Stimulated activated CD8-positive, alpha-beta memory T cell treated with anti-CD3 and anti-CD28 coated beads, Interleukin-7, amount 100 ng/mL, for 4 hours (primary cell): ENCODE data around the gene TPM3.
"Not testable (repeated sequence)": the region's sequence is repeated elsewhere in the genome, so short reads cannot be mapped to it uniquely, and the experiment has no call there.

Experiments used
- DNase-seq, 2 donors: peaks; one replicate each; pipeline ENCODE4 v3.0.0-alpha.2; 2020; ENCODE audit warnings: low read depth in 2 of 2

Gene TPM3

DNA sequence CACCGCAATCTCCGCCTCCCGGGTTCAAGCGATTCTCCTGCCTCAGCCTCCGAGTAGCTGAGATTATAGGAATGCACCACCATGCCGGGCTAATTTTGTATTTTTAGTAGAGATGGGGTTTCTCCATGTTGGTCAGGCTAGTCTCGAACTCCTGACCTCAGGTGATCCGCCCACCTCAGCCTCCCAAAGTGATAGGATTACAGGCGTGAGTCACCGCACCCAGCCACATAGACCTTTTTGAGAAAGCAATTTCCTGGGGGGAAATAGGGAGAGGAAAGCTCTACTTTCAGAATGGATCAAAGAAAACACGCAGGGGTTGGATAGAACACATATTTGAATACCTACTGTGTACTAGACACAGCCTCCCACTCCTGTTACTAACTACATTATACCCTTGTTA lies 13.9 kb upstream of the TPM3 start:
- not testable (repeated sequence) for DNase-seq

DNA sequence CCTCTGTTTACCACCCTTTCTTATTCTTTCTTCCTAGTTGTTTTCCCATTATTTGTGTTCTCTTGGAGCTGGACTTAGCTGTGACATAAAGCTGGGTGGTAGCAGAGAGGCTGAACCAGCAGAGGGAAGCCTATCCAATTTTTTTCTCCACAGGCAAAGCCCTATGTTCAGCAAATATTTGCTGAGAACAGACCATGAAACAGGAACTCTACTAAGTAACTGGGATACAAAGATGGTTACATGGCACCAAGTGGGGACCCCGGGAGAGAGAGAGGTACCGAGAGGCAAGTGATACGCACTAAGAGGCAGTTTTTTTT lies 7.6 kb upstream of the TPM3 start:
- DNase-seq = no peak

DNA sequence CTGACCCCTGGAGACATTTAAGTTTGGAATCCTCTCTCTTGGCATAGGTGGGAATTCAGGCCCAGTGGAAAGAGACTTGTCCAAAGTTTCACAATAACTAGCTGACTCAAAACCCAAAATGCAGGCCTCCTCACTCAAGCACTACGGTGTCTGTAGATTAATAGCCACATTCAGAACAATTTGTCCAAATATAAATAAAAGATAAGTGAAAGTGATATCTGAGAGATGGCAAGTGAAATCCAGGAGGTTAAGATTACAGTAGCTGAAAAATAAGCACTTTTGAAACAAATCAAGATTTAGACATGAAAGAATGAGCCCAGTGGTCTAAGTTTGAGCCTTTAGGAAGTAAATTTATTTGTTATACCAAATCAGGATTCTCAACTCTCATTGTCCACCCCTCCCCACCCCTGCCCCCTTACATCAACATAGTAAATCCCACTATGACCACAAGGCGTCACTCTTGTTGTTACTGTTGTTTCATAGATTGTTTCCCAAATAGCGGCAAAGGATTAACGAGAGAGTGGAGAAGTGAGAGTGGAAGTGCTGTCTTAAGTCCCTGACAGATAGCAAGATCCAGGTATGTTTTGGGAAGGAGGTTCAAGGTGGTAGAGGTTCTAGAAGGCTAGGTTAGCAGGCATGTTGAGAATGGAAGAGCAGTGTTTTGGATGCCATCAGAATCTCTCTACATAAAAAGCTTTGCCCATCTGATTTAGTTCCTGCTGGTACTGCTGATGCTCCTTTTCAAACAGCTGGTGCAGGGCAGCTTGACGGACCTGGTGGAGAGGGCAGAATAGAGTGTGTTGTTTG lies 7.1 kb upstream of the TPM3 start:
- peak in 1 of 2 donors; percentile 4 for DNase-seq

DNA sequence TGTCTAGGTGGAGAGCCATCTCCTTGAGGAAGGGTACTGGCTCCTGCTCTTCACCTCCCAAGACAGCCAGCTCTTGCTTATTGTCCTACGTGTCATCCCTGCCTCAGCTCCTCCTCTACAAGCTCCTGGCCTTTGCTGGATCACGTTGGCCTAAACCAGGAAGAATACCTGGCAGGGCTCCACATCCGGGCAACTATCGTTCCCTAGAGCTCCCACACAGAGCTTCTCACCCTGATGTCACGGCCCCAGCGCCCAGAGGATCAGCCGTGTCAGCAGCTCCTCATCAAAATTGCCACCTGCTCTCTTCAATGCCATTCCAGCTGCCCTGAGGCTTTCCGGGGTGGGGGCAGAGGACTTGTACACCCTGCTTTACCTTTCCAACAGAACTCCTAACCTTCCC lies 1.9 kb upstream of the TPM3 start:
- DNase-seq = no peak

DNA sequence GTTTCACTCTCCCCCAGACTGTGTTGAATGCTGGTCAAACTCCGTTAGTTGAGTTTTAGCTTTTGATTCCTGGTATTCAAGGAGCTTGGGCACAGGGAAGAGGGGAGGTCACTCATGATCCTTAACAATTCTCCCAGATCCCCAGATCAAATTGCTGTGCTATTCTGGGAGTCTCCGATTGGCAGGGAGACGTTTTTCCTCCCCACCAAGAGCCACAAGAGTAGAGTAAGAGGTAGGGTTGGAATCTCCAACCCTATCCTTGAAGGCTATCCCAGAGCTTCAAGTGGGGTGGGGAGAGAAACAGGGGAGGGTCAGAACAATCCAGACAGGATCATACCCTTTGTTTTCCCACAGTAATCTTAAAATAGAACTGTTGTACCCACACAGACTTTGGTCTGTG lies 576 bp upstream of the TPM3 start:
- DNase-seq = no peak

DNA sequence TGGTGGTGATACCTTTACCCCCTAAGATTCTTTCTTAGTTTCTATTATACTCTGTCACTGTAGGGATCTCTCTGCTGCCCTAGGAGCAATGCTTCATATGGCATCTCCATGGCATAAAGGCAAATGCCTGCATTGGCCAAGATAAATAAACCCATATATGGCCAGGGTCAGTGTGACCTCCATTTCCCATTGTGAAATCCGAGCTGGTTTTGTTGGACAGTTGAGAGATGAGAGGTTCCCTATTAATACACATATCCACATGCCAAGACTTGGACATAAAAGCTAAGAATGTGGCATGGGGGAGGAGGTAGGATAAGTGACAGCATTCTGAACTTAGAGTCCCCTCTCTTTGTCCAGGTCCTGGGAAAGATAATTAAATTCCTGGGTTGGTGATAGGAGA lies 1.4 kb downstream of the TPM3 start:
- no peak for DNase-seq

DNA sequence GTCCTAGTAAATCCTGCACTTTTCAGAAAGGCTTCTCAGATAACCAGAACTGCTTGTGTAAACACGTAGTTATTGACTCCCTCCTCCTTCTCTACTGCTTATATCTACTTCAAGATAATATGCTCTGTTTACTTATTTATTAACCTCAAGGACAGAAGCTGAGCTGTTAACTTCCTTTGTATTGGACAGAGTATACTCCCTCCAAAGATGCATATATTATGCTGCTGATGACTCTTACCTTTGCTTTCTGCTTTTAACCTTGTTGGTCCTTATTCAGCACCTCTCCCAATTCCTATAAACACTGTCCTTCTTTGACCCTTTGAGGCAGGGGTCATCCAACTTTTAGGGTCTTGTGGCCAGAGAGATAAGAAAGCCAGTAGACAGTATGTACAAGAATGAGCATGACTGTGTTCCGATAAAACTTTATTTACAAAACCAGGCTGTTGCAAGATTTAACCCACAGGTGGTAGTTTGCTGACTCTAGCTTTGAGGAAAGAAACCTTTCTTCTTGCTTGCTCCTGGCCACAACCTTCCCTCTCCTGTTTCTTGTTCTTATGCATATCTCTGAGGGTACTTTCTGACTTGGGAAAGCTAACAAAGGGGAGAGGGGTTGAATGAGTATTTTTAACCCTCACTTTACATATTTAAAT lies 4.9 kb downstream of the TPM3 start:
- no peak for DNase-seq

DNA sequence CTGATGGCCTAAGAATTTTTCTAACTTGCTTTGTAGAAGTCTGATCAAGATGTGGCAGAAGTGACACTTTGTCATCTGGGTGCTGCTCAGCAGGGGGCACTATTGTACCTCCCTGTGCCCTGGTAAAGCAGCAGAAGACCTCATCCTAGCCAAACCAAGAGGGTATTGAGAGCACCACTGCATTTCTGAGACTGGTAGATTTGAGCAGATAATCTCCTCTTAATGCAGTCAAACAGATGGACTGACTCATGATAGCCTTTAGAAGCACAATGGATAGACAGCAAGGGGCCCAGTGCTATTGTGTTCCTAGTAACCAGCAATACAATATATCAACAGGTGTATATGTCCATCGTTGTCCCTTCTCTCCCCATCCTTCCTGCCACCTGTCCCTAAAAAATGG lies 5.7 kb downstream of the TPM3 start:
- DNase-seq = peak; percentile 34 to 43

DNA sequence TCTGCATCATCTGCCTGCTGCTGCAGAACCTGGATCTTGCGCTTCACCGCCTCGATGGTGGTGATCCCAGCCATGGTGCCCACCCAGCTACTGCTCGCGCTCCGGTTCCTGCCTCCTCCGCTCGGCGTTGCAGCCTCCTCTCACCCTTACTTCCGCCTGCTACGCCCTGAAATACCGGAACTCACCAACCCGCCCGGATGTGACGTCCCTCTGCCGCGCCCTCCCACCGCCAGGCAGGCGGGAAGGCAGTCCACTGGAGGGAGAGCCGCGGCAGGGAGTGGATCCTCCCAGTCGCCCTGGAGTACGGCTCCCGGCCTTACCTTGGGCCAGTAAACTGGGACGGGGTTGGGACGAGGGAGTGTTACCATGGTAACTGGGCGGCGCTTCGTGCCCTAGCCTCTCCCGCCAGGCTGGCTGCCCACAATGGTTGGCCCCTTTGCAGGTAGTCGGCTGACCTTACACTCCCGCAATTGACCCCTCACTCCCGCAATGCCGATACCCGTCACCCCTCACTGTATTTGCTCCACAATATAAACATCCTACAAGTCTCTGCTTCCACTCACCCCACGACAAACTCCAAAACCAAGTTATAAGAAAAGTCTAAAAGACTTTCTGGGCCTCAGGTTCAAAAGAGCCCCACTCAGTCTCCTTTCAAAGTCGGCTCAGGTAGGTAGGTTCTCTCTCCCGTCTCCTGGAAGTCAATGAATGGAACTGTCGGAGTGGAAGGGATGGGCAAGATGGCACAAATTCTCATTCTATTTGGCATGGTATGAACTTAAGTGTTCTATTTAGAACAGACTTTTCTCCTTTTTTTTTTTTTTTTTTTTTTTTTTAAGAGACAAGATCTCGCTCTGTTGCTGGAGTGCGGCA lies 8.6 kb downstream of the TPM3 start:
- peak; percentile 89 to 90 for DNase-seq

DNA sequence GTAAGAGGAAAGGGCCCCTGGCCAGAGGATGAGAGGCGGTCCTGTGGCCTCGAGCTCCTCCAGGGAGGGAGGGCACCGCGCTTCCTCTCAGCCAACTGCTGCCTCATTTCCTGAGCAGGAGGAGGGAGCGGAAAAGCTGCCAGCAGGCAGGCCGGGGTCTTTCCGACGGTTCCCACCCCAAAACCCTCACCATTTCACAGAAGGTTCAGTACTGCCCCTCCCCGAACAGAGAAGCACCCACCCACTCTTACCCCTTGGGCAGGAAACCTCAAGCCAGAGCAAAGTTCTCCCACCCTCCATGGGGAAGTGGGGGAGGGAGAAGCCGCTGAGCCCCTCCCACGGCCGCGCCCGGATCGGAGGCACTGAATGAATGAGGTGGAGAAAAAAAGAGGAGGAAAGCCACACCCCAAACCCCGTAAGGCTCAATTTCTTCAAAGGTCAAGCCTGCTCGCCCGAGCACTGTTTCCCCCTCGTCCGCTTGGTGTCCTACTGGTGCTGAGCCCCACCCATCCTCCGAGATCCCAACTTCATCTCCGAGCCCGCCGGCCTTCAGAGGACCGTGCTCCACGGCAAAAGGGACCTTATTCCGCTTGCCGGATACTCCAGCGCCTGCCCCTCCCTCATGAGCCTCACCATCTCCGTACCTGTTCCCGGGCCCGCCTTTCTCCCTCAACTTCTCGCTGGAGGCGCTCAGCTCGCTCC lies 9.4 kb downstream of the TPM3 start:
- peak; percentile 60 to 70 for DNase-seq

DNA sequence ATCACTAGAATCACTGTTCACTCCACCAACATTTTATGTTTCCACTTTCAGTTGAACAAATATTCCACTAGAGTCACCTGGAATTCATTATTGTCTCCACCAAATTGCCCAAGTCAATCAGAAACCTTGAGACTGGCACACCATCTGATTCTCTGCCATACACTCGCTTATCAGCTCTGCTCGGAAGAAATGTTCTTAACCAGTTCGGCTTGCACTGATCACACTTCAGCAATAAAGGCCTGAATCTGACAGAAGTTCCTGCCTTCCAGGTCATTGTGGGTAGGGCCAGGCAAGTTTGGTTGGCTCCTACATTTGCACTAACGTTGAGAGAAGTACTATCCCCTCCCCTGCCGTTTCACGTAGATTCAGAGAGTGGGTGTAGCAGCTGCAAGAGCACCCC lies 10.0 kb downstream of the TPM3 start:
- DNase-seq = no peak

DNA sequence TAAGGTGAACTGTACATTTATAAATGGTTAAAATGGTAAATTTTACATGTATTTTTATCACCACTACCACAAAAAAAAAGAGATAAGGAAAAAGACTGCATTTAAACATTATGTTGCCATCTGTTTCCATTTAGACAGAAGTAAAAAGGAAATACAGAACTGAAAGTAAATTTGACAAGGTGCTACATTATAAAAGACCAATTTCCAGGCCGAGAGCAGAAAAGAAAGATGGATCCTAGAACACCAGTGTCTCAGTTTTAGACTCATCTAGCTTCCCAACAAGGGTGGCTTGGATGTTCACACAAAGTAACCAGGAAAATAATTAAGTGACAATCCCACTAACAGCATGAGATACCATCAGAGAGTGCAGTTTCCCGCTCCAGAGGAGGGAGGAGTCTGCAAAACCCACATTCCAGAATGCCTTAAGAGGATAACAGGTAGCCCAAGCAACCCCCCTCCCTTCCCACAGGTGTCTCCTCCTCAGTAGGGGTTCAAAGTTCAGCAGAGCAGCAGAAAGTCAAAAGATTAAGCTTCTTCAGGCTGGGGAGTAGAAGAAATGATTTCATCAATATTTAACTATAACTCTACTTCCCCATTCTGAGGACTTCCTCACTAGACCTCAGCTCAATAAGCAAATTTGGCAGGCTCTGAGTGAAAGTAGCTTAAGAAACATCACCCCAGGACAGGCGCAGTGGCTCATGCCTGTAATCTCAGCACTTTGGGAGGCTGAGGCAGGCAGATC lies 11.8 kb downstream of the TPM3 start:
- DNase-seq = no peak

DNA sequence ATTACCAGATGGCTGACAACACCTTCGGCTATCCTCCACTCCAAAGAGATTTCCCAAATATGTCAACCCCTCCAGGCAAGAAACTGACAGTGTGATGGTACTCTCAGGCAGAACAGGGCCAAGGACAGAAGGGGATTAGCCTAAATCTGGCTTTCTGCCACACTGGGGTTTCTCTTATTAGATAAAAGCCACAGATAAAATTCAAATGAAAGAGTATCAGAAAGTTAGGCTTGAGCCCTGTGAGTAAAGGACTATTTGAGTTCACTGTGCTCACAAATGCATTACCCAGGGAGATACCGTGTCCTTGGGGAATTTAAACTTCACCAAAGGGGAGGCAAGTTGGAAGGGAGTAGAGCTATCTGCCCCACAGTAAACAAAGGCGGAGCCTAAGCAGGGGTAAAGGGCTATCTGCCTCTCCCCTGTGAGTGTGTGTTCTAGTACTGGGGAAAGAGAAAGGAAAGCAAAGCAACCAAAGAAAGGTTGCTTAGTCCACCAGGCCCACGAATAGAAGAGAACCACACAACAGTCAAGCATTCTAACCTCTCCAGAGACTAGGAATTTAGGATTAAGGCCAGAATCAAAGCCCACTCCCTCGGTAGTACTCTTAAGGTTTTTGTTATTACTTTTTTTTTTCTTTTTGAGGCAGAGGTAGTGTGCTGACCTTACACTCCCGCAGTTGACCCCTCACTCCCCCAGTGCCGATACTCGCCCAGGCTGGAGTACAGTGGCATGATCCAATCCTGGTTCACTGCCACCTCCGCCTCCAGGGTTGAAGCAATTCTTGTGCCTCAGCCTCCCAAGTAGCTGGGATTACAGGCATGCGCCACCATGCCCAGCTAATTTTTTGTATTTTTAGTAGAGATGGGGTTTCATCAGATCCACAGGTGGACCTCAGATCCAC lies 12.7 kb downstream of the TPM3 start:
- no peak for DNase-seq

DNA sequence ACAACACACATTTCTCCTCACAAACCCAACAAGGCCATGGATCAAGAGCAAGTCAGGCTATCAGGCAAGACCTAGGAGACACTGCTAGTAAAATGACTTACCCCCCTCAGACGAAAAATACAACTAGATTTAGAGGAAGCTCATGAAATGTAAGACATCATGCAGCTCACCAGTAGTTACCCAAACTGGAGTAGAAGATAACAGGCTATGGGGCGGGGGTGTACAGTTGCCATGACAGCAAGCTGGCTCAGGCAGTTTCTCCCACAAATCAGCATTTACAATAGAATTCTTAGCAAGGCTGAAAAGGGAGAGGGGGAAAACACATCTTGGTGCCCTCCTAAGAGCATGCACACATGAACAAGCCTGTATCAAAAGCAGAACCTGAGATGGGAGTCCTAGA lies 13.9 kb downstream of the TPM3 start:
- no peak for DNase-seq

DNA sequence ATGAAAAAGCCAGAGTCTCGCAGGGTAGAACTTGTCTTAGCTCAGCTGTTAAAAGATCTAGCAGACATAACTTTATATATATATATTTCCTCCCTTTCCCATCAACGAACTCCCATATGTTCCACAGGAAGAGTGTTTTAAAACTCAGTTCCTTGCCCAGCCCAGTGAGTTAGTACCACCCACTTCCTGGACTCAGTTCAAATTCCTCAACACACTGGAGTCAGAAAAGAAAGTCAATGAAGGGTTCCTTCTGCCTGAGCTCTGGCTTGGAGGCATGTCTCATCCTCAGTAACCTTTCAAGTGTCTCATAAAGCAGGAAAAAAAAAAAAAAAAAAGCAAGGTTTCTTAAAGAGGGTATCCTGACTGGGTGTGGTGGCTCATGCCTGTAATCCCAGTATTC lies 15.6 kb downstream of the TPM3 start:
- no peak for DNase-seq

DNA sequence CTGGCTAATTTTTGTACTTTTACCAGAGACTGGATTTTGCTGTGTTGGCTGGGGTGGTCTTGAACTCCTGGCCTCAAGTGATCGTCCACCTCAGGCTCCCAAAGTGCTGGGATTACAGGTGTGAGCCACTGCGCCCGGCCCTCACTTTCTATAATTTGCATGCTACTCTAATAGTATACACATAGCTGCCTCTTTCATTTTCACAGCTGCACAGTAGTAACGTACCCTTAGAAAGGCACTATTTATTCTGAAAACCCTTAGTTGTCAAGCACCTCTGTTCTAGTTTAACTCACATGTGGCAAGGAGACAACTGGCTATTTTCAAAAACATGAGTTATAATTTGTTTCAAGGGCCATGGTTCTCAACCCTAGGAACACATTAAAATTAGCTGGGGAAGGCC lies 17.2 kb downstream of the TPM3 start:
- no peak for DNase-seq

DNA sequence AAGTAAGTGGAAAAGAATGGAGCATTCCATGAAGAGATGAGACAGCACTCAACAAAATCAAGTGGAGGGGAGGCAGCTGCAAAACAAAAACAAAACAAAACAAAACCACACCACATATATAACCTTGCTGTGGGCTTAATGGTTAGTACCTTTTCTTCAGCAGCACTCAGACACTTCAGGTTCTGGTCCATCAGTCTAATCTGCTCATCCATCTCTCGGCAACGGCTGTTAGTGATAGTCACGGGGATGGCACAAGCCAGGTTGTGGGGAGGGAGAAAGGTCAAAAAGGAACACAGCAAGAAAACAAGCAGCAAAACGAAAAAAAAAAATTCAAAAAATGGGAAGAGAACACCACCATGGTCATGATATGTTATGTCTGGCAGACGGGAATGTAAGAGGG lies 20.0 kb downstream of the TPM3 start:
- DNase-seq = no peak

DNA sequence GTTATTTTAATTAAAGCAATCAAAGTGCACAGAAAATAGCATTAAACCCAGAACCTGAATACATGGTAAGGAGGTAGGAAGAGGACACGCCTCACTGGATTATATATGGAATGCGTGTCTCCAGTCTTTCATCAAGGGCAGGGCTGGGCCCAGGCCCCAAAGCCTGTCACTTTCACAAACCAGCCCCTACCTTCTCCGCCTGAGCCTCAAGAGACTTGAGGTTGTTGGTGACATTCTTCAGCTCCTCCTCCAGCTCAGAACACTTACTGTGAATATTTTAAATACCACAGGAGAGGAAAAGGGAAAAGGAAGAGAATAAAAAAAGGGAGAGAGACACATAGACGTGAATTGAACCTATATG lies 20.7 kb downstream of the TPM3 start:
- DNase-seq = no peak

DNA sequence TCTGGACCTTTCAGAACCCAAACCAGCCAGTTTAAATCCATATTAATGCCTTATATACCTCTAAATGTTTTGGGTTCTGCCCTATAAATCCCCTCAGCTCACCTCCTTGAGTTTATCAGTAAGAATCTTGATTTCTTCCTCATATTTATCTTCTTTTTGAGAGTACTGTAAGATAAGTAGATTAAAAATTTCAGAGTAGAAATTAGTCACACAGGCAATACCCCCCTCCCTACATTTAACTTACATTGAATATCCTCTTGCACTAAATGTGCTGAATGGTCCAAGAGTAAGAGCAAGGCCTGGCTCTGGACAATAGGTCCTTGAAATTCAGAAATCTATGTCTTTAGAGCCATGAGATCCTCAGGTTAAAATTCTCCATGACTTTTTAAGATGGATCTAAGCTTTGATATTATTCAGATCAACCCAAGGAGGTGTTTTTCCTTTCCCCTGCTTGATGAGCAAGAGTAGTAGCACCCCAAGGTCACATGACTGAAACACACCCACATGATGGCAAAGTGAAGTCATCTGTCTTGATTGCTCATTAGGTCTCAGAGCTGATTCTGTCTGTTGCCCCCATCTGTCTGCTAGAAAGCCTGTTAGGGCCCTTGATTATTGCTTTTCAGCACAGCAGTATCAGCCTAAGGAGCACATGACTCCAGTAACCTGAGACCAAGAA lies 21.2 kb downstream of the TPM3 start:
- DNase-seq = peak; percentile 37 to 55

DNA sequence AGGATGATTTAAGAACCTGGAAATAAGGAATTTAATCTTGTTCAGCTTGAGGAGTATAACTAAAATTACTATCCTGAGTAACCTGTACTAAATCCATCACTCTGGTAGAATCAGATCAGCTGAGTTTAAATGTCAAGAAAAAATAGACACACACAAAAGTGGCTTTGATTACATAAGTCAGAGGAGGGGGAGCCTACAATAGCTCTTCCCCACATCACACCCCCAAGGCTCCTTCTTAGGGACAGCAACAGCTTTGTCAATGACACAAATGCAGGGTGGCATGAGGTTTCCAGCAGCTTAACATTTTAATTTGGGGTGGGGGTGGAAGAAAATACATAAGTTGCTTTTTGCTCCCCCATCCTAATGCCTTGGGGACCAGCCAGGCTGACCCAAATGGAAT lies 24.4 kb downstream of the TPM3 start:
- DNase-seq = no peak
